Tibial nerve (tissue), 3 donors: ENCODE measurements around the gene CD58.
A peak's percentile ranks its signal among the peaks of the same experiment; 100 is the strongest.

Experiments
- POLR2A ChIP-seq, 2 donors: fragments of 450-650 bp; IDR thresholded peaks; one replicate each; pipeline ENCODE4 v1.6.1; 2017; ENCODE audit warnings: antibody characterized with exemption in 2 of 2, mild to moderate bottlenecking in 2 of 2, moderate library complexity in 2 of 2
- TF ChIP-seq, protein P1 (sequence below), 5 experiments: fragments of 200-600 bp in 3 of 5; fragments of 450-650 bp in 2 of 5; sonication (generic) in 3 of 5; IDR thresholded peaks; one replicate each; pipeline ENCODE4 v1.5.1; 2016 to 2019; ENCODE audit warnings: antibody characterized with exemption in 5 of 5, mild to moderate bottlenecking in 3 of 5, moderate library complexity in 2 of 5

- TF ChIP-seq, protein P1, sequence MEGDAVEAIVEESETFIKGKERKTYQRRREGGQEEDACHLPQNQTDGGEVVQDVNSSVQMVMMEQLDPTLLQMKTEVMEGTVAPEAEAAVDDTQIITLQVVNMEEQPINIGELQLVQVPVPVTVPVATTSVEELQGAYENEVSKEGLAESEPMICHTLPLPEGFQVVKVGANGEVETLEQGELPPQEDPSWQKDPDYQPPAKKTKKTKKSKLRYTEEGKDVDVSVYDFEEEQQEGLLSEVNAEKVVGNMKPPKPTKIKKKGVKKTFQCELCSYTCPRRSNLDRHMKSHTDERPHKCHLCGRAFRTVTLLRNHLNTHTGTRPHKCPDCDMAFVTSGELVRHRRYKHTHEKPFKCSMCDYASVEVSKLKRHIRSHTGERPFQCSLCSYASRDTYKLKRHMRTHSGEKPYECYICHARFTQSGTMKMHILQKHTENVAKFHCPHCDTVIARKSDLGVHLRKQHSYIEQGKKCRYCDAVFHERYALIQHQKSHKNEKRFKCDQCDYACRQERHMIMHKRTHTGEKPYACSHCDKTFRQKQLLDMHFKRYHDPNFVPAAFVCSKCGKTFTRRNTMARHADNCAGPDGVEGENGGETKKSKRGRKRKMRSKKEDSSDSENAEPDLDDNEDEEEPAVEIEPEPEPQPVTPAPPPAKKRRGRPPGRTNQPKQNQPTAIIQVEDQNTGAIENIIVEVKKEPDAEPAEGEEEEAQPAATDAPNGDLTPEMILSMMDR (IDR thresholded peaks at IDR 0.05) = peak; percentile 74 to 84 (median 78)
- TF ChIP-seq POLR2A (IDR thresholded peaks at IDR 0.05) = no peak
Measured at GRCh38 chr1:116574581-116575291, 3.9 kb upstream of the CD58 start.
